ENCODE measurements around the gene RAB11A.

RAB11A gene

GRCh38 chr15:65918357-65918920 is 49.1 kb downstream of the RAB11A start:
- TF ChIP-seq, protein P1, sequence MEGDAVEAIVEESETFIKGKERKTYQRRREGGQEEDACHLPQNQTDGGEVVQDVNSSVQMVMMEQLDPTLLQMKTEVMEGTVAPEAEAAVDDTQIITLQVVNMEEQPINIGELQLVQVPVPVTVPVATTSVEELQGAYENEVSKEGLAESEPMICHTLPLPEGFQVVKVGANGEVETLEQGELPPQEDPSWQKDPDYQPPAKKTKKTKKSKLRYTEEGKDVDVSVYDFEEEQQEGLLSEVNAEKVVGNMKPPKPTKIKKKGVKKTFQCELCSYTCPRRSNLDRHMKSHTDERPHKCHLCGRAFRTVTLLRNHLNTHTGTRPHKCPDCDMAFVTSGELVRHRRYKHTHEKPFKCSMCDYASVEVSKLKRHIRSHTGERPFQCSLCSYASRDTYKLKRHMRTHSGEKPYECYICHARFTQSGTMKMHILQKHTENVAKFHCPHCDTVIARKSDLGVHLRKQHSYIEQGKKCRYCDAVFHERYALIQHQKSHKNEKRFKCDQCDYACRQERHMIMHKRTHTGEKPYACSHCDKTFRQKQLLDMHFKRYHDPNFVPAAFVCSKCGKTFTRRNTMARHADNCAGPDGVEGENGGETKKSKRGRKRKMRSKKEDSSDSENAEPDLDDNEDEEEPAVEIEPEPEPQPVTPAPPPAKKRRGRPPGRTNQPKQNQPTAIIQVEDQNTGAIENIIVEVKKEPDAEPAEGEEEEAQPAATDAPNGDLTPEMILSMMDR (IDR thresholded peaks at IDR 0.05; ENCODE audit: extremely low read depth, missing control alignments), result no peak
- no peak for DNase-seq (ENCODE audit: low spot score)

DNA sequence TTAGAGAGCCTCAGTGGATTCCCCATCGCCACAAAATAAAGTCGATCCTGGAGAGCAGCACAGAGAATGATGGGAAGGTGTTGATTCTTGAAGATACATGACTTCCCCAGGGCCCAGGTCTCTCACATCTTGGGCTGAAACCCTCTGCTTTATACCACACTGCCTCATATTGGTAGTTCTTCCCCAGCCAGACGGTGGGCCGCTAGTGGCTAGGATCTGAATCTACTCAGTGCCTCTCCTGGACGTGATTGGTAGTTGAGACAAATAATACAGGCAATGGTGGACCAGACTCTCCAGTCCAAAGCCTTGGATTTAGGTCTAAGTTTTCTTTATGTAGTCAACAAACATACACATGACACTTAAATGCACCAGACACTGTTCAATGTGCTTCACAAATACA is 49.7 kb downstream of the RAB11A start:
- TF ChIP-seq, protein P1 (IDR thresholded peaks at IDR 0.05; ENCODE audit: extremely low read depth, missing control alignments), result no peak
- no peak for DNase-seq (ENCODE audit: low spot score)

- TF ChIP-seq, protein P1 (IDR thresholded peaks at IDR 0.05; ENCODE audit: extremely low read depth, missing control alignments), result no peak
These were observed 50.1 kb downstream of the RAB11A start for GRCh38 chr15:65919353-65919752.

DNA sequence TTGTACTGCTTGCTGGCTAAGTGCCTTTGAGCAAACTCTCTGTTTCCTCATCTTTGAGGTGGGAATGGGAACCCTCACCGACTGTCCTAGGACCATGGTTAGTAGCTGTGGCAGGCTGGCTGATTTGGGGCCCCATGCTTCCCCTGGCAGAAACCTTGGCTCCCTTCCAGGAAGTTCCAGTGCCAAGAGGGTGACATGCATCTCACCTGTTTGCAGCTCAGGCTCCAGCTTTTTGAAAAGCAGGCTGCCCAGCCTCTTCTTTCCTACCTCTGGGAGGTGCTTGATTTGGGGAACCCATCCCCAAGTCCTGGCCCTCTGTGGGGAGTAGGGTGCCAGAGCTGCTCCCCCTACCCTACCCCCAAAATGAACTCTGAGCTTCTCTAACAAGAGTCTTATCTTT is 50.8 kb downstream of the RAB11A start:
- DNase-seq (ENCODE audit: low spot score), result no peak
- TF ChIP-seq, protein P1 (IDR thresholded peaks at IDR 0.05; ENCODE audit: extremely low read depth, missing control alignments), result no peak

More at GRCh38 chr15:65919353-65919752, 50.1 kb downstream of the RAB11A start:
- DNase-seq (ENCODE audit: low spot score), result no peak

DNA sequence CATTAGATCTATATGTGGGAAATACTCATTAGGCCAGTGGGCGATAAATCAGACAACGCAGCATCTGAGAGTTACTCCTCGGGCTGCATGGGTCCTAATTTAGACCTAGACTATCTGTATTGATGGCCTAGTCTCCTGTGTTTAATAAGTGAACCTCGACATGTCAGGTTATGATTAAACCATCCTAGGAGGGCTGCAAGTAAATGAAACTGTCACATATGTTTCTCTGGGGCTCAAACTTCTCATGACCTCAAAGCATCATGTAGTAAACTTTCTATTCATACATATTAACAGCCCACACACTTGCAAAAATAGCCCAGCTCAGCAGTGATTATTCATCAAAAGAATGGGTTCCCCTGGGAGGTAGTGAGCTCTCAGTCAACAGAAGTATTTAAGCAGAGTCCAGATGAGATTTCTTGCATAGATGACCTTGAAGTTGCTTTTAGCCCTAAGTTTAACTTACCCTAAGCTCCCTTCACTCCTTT is 51.6 kb downstream of the RAB11A start:
- TF ChIP-seq, protein P1 (IDR thresholded peaks at IDR 0.05; ENCODE audit: extremely low read depth, missing control alignments), result no peak
- DNase-seq (ENCODE audit: low spot score), result peak; percentile 75

- DNase-seq (ENCODE audit: low spot score), result peak; percentile 31
- TF ChIP-seq, protein P1 (IDR thresholded peaks at IDR 0.05; ENCODE audit: extremely low read depth, missing control alignments), result no peak
These were observed 52.5 kb downstream of the RAB11A start for GRCh38 chr15:65921780-65922179.

GRCh38 chr15:65922621-65923020 is 53.3 kb downstream of the RAB11A start:
- DNase-seq (ENCODE audit: low spot score), result no peak
- TF ChIP-seq, protein P1 (IDR thresholded peaks at IDR 0.05; ENCODE audit: extremely low read depth, missing control alignments), result no peak
